BE2C (cell line): ENCODE data around the gene PRICKLE2.

ENCODE experiments used
- DNase-seq: peaks from one replicate; pipeline ENCODE4 v3.0.0-alpha.2; 2020
- H3K27me3 ChIP-seq: fragments of 250-450 bp; sonication (Bioruptor Pico); 2 replicates; pipeline ENCODE4 v1.5.1; 2020; ENCODE audit warnings: mild to moderate bottlenecking
- H3K36me3 ChIP-seq: fragments of 250-450 bp; sonication (Bioruptor Pico); 2 replicates; pipeline ENCODE4 v1.5.1; 2020; ENCODE audit warnings: mild to moderate bottlenecking
- H3K4me1 ChIP-seq: fragments of 250-450 bp; sonication (Bioruptor Pico); 2 replicates; pipeline ENCODE4 v1.5.1; 2020
- H3K4me3 ChIP-seq: 2 replicates; pipeline ENCODE4 v1.5.1; 2011; ENCODE audit warnings: low read depth, low read length
- H3K9me3 ChIP-seq: fragments of 250-450 bp; sonication (Bioruptor Pico); 2 replicates; pipeline ENCODE4 v1.5.1; 2020
- TF ChIP-seq, protein P1 (sequence below): IDR thresholded peaks from 2 replicates; pipeline ENCODE4 v1.5.1; 2012; ENCODE audit warnings: mild to moderate bottlenecking, low read depth, low read length

The PRICKLE2 gene

GRCh38 chr3:64152086-64152485 is 73.2 kb downstream of the PRICKLE2 start:
- Histone ChIP-seq H3K4me3 (no peak overlapping the region), H3K27me3 (no peaks in the 10 kb centered on the region), H3K9me3 (no peaks in the 10 kb centered on the region), H3K4me1 (peaks cover 6% of the 10 kb centered on the region), H3K36me3 (no peaks in the 10 kb centered on the region)
- no peak for DNase-seq
- TF ChIP-seq, protein P1, sequence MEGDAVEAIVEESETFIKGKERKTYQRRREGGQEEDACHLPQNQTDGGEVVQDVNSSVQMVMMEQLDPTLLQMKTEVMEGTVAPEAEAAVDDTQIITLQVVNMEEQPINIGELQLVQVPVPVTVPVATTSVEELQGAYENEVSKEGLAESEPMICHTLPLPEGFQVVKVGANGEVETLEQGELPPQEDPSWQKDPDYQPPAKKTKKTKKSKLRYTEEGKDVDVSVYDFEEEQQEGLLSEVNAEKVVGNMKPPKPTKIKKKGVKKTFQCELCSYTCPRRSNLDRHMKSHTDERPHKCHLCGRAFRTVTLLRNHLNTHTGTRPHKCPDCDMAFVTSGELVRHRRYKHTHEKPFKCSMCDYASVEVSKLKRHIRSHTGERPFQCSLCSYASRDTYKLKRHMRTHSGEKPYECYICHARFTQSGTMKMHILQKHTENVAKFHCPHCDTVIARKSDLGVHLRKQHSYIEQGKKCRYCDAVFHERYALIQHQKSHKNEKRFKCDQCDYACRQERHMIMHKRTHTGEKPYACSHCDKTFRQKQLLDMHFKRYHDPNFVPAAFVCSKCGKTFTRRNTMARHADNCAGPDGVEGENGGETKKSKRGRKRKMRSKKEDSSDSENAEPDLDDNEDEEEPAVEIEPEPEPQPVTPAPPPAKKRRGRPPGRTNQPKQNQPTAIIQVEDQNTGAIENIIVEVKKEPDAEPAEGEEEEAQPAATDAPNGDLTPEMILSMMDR, result no peak

DNA sequence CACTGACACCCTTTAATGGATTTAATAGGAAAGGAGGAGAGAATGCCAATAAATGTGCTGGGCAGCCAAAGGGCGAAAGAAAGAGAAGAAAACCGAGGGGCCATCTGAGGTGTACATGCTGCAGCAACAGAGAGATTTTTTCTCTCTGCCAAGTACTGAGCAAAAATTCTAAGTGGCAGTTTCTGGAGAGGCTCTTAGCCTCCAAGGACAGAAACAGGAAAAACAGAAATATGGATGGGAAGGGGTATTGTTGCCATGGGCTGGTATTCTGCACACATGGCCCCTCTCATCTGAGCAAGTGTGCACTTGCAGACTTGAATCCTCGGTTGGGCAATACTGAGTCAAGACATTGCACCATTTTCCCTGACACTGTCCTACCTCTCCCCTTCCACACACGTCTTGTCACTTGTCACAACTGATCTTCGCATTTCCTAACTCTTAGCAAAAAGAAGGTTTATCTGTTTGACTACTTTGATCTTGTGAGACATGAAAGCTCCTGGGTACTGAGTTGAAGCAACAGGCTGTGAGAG is 73.9 kb downstream of the PRICKLE2 start:
- H3K4me1 ChIP-seq, result peaks cover 6% of the 10 kb centered on the region
- no peaks in the 10 kb centered on the region for H3K27me3 ChIP-seq
- no peak for DNase-seq
- no peaks in the 10 kb centered on the region for H3K9me3 ChIP-seq
- TF ChIP-seq, protein P1, result no peak
- no peak overlapping the region for H3K4me3 ChIP-seq
- no peaks in the 10 kb centered on the region for H3K36me3 ChIP-seq

DNA sequence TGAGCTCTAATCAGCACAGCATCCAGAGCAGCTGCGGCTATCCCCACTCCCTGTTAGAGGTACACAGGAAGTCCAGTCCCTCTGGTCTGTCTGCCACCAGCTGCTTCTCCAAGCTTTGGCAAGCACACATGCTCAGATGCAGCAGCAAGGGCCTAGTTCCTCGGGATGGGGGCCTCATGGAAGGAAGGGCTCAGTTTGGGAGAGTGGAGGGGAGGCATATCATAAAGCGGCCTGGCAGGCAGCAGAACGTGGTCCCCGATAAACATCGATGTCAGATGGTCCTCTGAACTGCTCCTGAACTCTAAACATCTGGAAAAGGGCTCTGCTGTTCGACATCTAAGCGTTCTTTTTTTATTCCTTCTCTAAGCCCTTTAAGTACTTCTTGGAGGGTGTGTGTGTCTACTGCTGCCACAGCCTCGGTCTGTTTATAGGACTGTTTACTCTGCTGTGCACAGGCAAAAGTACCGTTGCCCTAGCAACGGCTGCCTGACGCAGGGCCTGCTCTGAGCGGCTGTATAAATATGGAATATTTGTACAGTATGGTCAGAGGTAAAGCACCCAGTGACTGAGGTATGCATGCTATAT is 74.6 kb downstream of the PRICKLE2 start:
- Histone ChIP-seq H3K4me1 (peaks cover 6% of the 10 kb centered on the region), H3K4me3 (no peak overlapping the region), H3K27me3 (no peaks in the 10 kb centered on the region), H3K36me3 (no peaks in the 10 kb centered on the region), H3K9me3 (no peaks in the 10 kb centered on the region)
- TF ChIP-seq, protein P1, result no peak
- DNase-seq, result peak; percentile 27

DNA sequence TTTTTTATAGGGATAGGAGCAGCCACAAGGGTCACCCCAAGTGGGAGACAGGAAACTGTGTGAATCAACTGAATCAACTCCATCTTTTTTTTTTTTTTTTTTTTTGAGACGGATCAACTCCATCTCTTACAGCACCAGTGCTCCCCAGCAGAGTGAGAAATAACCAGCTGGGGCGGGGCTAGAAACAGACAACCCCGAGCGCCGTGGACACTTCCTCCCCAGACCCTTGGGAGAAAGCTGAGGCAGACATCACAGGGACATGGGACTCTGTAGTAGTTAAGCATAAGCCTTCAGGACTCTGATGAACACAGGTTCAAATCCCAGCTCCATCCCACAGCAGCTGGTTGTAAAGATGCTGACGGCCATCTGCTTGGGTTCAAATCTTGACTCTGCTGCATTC is 75.4 kb downstream of the PRICKLE2 start:
- TF ChIP-seq, protein P1, result no peak
- H3K4me3 ChIP-seq, result no peak overlapping the region
- H3K9me3 ChIP-seq, result no peaks in the 10 kb centered on the region
- no peak for DNase-seq
- H3K36me3 ChIP-seq, result no peaks in the 10 kb centered on the region
- peaks cover 6% of the 10 kb centered on the region for H3K4me1 ChIP-seq
- H3K27me3 ChIP-seq, result no peaks in the 10 kb centered on the region

- Histone ChIP-seq H3K27me3 (no peaks in the 10 kb centered on the region), H3K9me3 (no peaks in the 10 kb centered on the region), H3K4me1 (peaks cover 6% of the 10 kb centered on the region), H3K36me3 (no peaks in the 10 kb centered on the region), H3K4me3 (no peak overlapping the region)
- TF ChIP-seq, protein P1, result no peak
- DNase-seq, result no peak
Observed at GRCh38 chr3:64148955-64149653, 76.2 kb downstream of the PRICKLE2 start.

- Histone ChIP-seq H3K36me3 (no peaks in the 10 kb centered on the region), H3K9me3 (no peaks in the 10 kb centered on the region)
- TF ChIP-seq, protein P1, result no peak
Observed at GRCh38 chr3:64147211-64147610, 78.1 kb downstream of the PRICKLE2 start.

More at GRCh38 chr3:64147211-64147610, 78.1 kb downstream of the PRICKLE2 start:
- DNase-seq, result no peak
- peaks cover 12% of the 10 kb centered on the region for H3K4me1 ChIP-seq
- H3K4me3 ChIP-seq, result no peak overlapping the region
- H3K27me3 ChIP-seq, result no peaks in the 10 kb centered on the region
